ENCODE results near the gene SLC22A23.

DNA sequence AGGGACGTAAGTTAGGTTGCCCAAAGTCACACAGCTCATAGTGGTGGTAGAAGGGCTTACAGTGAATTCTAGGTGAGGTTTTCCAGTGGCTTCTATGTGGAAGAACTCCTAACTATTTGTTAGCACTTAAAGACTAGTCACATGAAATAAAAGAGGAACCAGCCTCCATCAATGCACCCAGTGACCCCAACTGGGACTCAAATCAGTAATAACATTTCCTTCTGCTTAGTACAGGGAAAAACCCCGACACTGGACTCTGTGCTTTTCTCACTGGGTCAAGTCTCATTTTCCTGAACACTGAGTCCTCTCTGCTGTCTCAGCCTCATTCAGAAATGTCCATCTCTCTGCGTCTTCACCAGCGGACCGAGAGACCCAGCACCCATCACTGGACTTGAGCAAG, 89.2 kb downstream of the SLC22A23 start:
- TF ChIP-seq, protein P1, sequence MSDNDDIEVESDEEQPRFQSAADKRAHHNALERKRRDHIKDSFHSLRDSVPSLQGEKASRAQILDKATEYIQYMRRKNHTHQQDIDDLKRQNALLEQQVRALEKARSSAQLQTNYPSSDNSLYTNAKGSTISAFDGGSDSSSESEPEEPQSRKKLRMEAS (IDR thresholded peaks at IDR 0.05): no peak
- TF ChIP-seq, protein P2, sequence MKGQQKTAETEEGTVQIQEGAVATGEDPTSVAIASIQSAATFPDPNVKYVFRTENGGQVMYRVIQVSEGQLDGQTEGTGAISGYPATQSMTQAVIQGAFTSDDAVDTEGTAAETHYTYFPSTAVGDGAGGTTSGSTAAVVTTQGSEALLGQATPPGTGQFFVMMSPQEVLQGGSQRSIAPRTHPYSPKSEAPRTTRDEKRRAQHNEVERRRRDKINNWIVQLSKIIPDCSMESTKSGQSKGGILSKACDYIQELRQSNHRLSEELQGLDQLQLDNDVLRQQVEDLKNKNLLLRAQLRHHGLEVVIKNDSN (IDR thresholded peaks at IDR 0.05): no peak
- no peak for TF ChIP-seq FOXM1 (IDR thresholded peaks at IDR 0.05; ENCODE audit: borderline replicate concordance, low read depth)
